WTC11 (cell line): ENCODE data around the gene ETV7. TPM values are rescaled to one million over a fixed set of nuclear protein-coding genes. Genes with fewer than 3 reads are reported as not detected.

Experiments used
- ATAC-seq: fragments of 200-7000 bp; cut with Tn5 transposase; 2 replicates; pipeline ENCODE4 v1.10.0; 2021; ENCODE audit warnings: mild to moderate bottlenecking, moderate library complexity
- CTCF ChIA-PET: fragments of 300-600 bp; sonication (Branson Sonifier 250); formaldehyde crosslinking; loops from one replicate; lab custom pipeline; 2021; ENCODE audit warnings: antibody characterized with exemption; lab: Charles Lee
- POLR2A ChIA-PET: fragments of 350-600 bp; sonication (Branson Sonifier 250); formaldehyde crosslinking; loops from one replicate; lab custom pipeline; 2021; ENCODE audit warnings: antibody characterized with exemption; lab: Charles Lee
- DNase-seq: peaks from one replicate; pipeline ENCODE4 v3.0.0; 2021; ENCODE audit warnings: low spot score
- H3K27ac Mint-ChIP-seq: 2 replicates; pipeline ENCODE4 v1.8.0; 2021; ENCODE audit warnings: mixed read lengths
- H3K27me3 Mint-ChIP-seq: 2 replicates; pipeline ENCODE4 v1.8.0; 2021; ENCODE audit warnings: low read depth, mild to moderate bottlenecking, moderate library complexity, mixed read lengths
- H3K36me3 Mint-ChIP-seq: 2 replicates; pipeline ENCODE4 v1.8.0; 2021; ENCODE audit warnings: mixed read lengths
- H3K4me1 Mint-ChIP-seq: 2 replicates; pipeline ENCODE4 v1.8.0; 2022; ENCODE audit warnings: mixed read lengths
- H3K4me3 Mint-ChIP-seq: 2 replicates; pipeline ENCODE4 v1.8.0; 2021; ENCODE audit warnings: mild to moderate bottlenecking, moderate library complexity, mixed read lengths
- H3K9me3 Mint-ChIP-seq: 2 replicates; pipeline ENCODE4 v1.8.0; 2021; ENCODE audit warnings: mixed read lengths
- CREM ChIP-seq: sonication (generic); formaldehyde crosslinking; IDR thresholded peaks from 2 replicates; pipeline ENCODE4 v1.8.1; 2022; ENCODE audit warnings: mild to moderate bottlenecking, missing genetic modification reagents, moderate library complexity
- ELF4 ChIP-seq: sonication (generic); formaldehyde crosslinking; IDR thresholded peaks from 2 replicates; pipeline ENCODE4 v1.8.1; 2022; ENCODE audit warnings: low read depth, mild to moderate bottlenecking, moderate library complexity, missing genetic modification reagents
- ESRRA ChIP-seq: sonication (generic); formaldehyde crosslinking; IDR thresholded peaks from 2 replicates; pipeline ENCODE4 v1.8.1; 2022; ENCODE audit warnings: mild to moderate bottlenecking, missing genetic modification reagents, borderline replicate concordance
- FOXJ3 ChIP-seq: sonication (generic); formaldehyde crosslinking; IDR thresholded peaks from 2 replicates; pipeline ENCODE4 v1.9.0; 2021; ENCODE audit warnings: missing genetic modification reagents, mild to moderate bottlenecking, borderline replicate concordance
- MLX ChIP-seq: sonication (generic); formaldehyde crosslinking; IDR thresholded peaks from 2 replicates; pipeline ENCODE4 v1.8.1; 2023; ENCODE audit warnings: mild to moderate bottlenecking, missing genetic modification reagents, moderate library complexity
- MYBL2 ChIP-seq: sonication (generic); formaldehyde crosslinking; IDR thresholded peaks from 2 replicates; pipeline ENCODE4 v1.8.1; 2023; ENCODE audit warnings: mild to moderate bottlenecking, moderate library complexity, missing genetic modification reagents
- NFYB ChIP-seq: sonication (generic); formaldehyde crosslinking; conservative IDR thresholded peaks from 2 replicates; pipeline ENCODE4 v1.8.0; 2022; ENCODE audit warnings: low read depth, missing genetic modification reagents
- RORB ChIP-seq: fragments of 250-450 bp; sonication (Bioruptor Pico); IDR thresholded peaks from 2 replicates; pipeline ENCODE4 v1.9.0; 2021; ENCODE audit warnings: mild to moderate bottlenecking
- SOX15 ChIP-seq: fragments of 250-450 bp; sonication (Bioruptor Pico); IDR thresholded peaks from 2 replicates; pipeline ENCODE4 v1.9.0; 2021; ENCODE audit warnings: mild to moderate bottlenecking
- ZNF121 ChIP-seq: sonication (generic); formaldehyde crosslinking; IDR thresholded peaks from 2 replicates; pipeline ENCODE4 v1.8.0; 2023; ENCODE audit warnings: missing genetic modification reagents
- ZNF232 ChIP-seq: sonication (generic); formaldehyde crosslinking; IDR thresholded peaks from 2 replicates; pipeline ENCODE4 v1.8.0; 2022; ENCODE audit warnings: mild to moderate bottlenecking, missing genetic modification reagents
- ZNF263 ChIP-seq: sonication (generic); formaldehyde crosslinking; IDR thresholded peaks from 2 replicates; pipeline ENCODE4 v1.8.1; 2022; ENCODE audit warnings: low read depth, mild to moderate bottlenecking, moderate library complexity, missing genetic modification reagents
- total RNA-seq: library from RNA; stranded (reverse); gene quantifications from 3 replicates; pipeline ENCODE4 v1.2.3, GENCODE V29; 2021
- TF ChIP-seq, protein P1 (sequence below): sonication (generic); formaldehyde crosslinking; IDR thresholded peaks from 2 replicates; pipeline ENCODE4 v1.8.1; 2022; ENCODE audit warnings: mild to moderate bottlenecking, missing genetic modification reagents, moderate library complexity, borderline replicate concordance
- TF ChIP-seq, protein P2 (sequence below): fragments of 250-450 bp; sonication (Bioruptor Pico); IDR thresholded peaks from 2 replicates; pipeline ENCODE4 v1.9.0; 2021; ENCODE audit warnings: mild to moderate bottlenecking, borderline replicate concordance
- TF ChIP-seq, protein P3 (sequence below): sonication (generic); formaldehyde crosslinking; IDR thresholded peaks from 2 replicates; pipeline ENCODE4 v1.8.0; 2022; ENCODE audit warnings: mild to moderate bottlenecking, missing genetic modification reagents
- TF ChIP-seq, protein P4 (sequence below): sonication (generic); formaldehyde crosslinking; IDR thresholded peaks from 2 replicates; pipeline ENCODE4 v1.8.1; 2022; ENCODE audit warnings: low read depth, missing genetic modification reagents, borderline replicate concordance

The ETV7 gene
- total RNA-seq, 1 experiment from 2014 or later: 0.68 TPM

GRCh38 chr6:36343109-36343680 is 44.3 kb downstream of the ETV7 start:
- TF ChIP-seq ZNF232 (CRISPR knock-in tag) (no peak), ELF4 (CRISPR knock-in tag) (no peak), MLX (no peak), FOXJ3 (CRISPR knock-in tag) (no peak), SOX15 (CRISPR knock-in tag) (no peak), ZNF263 (CRISPR knock-in tag) (no peak), ZNF121 (CRISPR knock-in tag) (no peak), MYBL2 (CRISPR knock-in tag) (no peak), NFYB (no peak), ESRRA (CRISPR knock-in tag) (no peak), RORB (CRISPR knock-in tag) (no peak), CREM (CRISPR knock-in tag) (no peak)
- TF ChIP-seq, protein P1, sequence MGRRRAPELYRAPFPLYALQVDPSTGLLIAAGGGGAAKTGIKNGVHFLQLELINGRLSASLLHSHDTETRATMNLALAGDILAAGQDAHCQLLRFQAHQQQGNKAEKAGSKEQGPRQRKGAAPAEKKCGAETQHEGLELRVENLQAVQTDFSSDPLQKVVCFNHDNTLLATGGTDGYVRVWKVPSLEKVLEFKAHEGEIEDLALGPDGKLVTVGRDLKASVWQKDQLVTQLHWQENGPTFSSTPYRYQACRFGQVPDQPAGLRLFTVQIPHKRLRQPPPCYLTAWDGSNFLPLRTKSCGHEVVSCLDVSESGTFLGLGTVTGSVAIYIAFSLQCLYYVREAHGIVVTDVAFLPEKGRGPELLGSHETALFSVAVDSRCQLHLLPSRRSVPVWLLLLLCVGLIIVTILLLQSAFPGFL (CRISPR knock-in tag): no peak
- TF ChIP-seq, protein P2, sequence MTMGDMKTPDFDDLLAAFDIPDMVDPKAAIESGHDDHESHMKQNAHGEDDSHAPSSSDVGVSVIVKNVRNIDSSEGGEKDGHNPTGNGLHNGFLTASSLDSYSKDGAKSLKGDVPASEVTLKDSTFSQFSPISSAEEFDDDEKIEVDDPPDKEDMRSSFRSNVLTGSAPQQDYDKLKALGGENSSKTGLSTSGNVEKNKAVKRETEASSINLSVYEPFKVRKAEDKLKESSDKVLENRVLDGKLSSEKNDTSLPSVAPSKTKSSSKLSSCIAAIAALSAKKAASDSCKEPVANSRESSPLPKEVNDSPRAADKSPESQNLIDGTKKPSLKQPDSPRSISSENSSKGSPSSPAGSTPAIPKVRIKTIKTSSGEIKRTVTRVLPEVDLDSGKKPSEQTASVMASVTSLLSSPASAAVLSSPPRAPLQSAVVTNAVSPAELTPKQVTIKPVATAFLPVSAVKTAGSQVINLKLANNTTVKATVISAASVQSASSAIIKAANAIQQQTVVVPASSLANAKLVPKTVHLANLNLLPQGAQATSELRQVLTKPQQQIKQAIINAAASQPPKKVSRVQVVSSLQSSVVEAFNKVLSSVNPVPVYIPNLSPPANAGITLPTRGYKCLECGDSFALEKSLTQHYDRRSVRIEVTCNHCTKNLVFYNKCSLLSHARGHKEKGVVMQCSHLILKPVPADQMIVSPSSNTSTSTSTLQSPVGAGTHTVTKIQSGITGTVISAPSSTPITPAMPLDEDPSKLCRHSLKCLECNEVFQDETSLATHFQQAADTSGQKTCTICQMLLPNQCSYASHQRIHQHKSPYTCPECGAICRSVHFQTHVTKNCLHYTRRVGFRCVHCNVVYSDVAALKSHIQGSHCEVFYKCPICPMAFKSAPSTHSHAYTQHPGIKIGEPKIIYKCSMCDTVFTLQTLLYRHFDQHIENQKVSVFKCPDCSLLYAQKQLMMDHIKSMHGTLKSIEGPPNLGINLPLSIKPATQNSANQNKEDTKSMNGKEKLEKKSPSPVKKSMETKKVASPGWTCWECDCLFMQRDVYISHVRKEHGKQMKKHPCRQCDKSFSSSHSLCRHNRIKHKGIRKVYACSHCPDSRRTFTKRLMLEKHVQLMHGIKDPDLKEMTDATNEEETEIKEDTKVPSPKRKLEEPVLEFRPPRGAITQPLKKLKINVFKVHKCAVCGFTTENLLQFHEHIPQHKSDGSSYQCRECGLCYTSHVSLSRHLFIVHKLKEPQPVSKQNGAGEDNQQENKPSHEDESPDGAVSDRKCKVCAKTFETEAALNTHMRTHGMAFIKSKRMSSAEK: no peak
- TF ChIP-seq, protein P3, sequence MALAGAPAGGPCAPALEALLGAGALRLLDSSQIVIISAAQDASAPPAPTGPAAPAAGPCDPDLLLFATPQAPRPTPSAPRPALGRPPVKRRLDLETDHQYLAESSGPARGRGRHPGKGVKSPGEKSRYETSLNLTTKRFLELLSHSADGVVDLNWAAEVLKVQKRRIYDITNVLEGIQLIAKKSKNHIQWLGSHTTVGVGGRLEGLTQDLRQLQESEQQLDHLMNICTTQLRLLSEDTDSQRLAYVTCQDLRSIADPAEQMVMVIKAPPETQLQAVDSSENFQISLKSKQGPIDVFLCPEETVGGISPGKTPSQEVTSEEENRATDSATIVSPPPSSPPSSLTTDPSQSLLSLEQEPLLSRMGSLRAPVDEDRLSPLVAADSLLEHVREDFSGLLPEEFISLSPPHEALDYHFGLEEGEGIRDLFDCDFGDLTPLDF (CRISPR knock-in tag): no peak
- TF ChIP-seq, protein P4, sequence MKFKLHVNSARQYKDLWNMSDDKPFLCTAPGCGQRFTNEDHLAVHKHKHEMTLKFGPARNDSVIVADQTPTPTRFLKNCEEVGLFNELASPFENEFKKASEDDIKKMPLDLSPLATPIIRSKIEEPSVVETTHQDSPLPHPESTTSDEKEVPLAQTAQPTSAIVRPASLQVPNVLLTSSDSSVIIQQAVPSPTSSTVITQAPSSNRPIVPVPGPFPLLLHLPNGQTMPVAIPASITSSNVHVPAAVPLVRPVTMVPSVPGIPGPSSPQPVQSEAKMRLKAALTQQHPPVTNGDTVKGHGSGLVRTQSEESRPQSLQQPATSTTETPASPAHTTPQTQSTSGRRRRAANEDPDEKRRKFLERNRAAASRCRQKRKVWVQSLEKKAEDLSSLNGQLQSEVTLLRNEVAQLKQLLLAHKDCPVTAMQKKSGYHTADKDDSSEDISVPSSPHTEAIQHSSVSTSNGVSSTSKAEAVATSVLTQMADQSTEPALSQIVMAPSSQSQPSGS (CRISPR knock-in tag): no peak
- H3K27ac Mint-ChIP-seq: no peak overlapping the region
- H3K36me3 Mint-ChIP-seq: no peaks in the 10 kb centered on the region
- CTCF ChIA-PET: interaction anchor here (0.7 to 1.2 kb wide), 4 partner anchors 18 to 41 kb away, joined by 3 to 4 read pairs (median 3); no protein-coding TSS in a partner anchor
- POLR2A ChIA-PET: no interaction called here
- DNase-seq: no peak
- ATAC-seq: no peak
- peaks cover 15% of the 10 kb centered on the region for H3K27me3 Mint-ChIP-seq
- peaks cover 21% of the 10 kb centered on the region for H3K4me1 Mint-ChIP-seq
- H3K4me3 Mint-ChIP-seq: no peak overlapping the region
- H3K9me3 Mint-ChIP-seq: no peaks in the 10 kb centered on the region
